Measurements from ENCODE around the gene SRPK2.

- TF ChIP-seq CTCF (IDR thresholded peaks at IDR 0.05) = no peak
- TF ChIP-seq POLR2A (IDR thresholded peaks at IDR 0.05) = no peak
Observed at GRCh38 chr7:105269397-105269796, 119.3 kb downstream of the SRPK2 start.
